ENCODE data around the gene AK4.

AK4 gene

GRCh38 chr1:65177457-65177856, 29.5 kb downstream of the AK4 start:
- no peak for DNase-seq

- DNase-seq = no peak
Measured at GRCh38 chr1:65178235-65178634, 30.2 kb downstream of the AK4 start.

DNA sequence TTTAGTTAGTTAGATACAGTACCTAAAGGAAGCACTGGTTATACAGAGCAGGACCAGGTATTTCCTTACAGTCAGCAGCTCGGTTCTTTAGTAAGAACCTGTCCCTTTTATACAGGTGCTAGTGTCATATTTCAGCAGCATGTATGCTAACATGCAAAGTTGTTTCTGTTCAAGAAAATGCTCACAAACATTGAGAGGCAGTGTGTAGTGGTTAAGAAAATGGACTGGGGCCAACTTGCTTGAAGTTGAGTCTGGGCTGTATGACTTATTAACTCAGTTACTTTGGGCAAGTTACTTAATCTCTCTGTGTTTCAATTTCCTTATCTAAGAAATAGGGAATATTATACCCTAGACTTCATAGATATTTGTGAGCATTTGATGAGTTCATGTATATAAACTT, 31.1 kb downstream of the AK4 start:
- no peak for DNase-seq

- DNase-seq = no peak
Measured at GRCh38 chr1:65180977-65181376, 33.0 kb downstream of the AK4 start.

- no peak for DNase-seq
Measured at GRCh38 chr1:65182658-65183268, 34.8 kb downstream of the AK4 start.

DNA sequence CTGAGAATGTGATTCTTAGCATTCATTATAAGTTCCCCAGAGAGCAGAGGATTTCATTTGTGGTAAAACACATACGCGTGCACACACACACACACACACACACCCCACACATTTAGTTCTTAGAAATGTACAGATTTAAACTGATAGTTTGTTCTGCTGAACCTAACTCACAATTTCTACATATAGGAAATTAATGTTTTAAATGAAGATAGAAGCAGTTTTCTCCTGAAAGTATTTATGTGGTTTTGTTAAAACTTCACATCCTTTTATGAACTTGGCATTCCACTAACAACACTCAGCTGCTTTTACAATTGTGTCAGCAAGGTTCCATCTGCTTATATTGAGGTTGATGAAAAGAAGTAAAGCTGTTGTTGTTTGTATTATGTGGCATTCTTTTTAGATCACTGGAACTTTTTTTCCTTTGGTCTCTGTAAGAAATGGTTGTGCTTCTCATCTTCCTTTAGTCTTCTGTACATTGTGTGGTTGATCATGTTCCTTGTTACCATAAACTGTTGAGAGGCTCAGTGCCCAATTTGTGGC, 41.6 kb downstream of the AK4 start:
- no peak for DNase-seq

DNA sequence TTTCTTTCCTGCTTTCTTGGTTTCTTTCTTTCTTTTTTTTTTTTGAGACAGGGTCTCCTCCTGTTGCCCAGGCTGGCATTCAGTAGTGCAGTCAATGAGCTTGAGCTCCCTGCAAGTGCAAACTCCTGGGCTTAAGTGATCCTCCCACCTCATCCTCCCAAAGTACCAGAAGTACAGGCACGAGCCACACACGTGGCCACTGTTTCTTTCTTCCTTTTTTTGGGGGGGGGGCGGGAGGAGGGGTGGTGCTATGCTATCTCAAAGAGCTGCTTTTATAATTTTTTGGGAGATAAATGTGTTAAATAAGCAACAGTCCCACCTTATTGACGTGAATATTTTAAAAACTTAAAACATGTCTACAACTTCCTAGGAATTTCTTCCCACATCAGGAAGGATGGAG, 42.2 kb downstream of the AK4 start:
- no peak for DNase-seq

DNA sequence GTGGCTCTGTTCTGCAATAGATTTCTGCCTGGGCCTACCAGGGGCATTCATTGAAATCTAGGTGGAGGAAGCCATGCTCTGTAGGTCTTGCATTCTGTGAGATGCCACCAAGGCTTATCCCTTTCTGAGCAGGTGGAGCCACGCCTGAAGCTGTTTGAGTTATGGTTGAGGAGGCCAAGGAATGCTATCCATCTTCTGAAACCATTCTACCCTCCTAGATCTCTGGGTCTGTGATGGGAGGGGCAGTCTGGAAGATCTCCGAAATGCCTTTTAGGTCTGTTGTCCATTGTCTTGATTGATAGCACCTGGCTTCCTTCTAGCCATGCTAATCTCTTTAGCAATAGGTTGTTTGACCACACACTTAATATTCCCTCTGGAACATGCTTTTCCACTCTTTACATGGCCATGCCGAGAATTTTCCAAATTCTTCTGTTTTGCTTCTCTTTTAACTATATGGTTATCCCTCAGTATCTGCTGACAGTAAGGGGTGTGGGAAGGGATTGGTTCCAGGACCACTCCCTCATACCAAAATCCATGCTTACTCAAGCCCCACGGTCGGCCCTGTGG, 45.2 kb downstream of the AK4 start:
- no peak for DNase-seq

- no peak for DNase-seq
Measured at GRCh38 chr1:65195495-65196417, 47.8 kb downstream of the AK4 start.

DNA sequence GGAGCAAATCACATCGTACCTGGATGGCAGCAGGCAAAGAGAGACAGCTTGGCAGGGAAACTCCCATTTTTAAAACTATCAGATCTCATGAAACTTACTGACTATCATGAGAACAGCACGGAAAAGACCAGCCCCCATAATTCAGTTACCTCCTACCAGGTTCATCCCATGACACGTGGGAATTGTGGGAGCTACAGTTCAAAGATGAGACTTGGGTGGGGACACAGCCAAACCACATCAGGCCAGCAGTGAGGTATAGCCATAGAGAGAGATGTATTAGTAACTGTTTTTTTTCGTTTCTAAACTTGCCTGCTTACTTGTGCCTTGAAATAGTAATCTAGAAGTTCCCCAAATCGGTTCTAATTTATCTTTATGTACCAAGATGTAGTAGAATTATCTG, 48.9 kb downstream of the AK4 start:
- no peak for DNase-seq

- no peak for DNase-seq
Measured at GRCh38 chr1:65197636-65198035, 49.6 kb downstream of the AK4 start.

- DNase-seq = no peak
Measured at GRCh38 chr1:65198096-65198495, 50.1 kb downstream of the AK4 start.

DNA sequence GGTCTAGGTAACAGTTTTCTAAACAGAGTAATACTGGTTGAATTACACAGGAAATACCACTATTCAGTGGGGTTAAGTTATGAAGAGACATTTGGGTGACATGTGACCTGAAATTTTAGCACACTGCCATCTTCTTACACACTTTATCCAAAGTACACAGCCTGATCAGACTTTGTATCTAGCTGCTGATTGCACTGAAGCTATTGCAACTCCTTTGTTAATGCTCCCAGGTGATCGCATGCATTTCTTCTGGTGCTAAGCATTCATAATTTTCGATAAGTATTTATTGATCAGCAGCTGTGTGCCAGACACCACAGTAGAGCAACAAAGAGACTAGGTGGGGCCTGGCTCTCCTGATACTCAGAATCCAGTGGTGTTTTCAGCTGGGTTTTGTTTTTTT, 52.4 kb downstream of the AK4 start:
- DNase-seq = no peak

DNA sequence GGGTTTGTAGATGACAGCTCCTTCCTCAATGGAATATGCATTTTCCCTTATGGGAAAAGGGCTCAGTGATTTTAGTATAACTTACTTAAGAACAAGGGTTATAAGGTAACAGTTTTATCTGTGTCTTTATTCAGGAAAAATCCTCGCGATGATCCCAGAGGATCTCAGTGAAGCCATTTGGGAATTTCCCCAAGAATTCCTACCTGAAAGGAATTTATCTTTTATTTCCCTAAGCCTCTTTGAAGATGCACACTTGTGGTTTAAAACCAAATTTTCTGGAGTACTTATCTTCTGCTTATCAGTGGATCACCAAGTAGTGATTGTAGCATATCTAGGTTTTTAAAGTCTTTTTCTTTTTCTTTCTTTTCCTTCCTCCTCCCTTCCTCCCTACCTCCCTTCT, 58.8 kb downstream of the AK4 start:
- DNase-seq = no peak

DNA sequence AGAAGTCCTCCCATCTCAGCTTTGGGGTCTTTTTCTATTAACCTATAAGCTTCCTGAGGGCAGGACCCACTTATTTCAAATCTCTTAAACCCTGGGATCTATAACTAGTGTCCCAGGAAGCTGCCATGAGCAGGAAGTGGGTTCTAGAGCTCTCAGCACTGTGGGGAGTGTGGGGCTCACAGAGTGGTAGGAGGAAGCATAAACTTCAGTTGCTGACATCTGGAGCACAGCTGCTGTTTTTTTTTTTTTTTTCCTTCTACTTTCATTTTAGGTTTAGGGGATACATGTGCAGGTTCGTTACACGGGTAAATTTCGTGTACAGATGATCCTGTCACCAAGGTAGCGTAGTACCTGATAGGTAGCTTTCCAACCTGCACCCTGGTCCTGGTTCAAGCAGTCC, 59.3 kb downstream of the AK4 start:
- no peak for DNase-seq

DNA sequence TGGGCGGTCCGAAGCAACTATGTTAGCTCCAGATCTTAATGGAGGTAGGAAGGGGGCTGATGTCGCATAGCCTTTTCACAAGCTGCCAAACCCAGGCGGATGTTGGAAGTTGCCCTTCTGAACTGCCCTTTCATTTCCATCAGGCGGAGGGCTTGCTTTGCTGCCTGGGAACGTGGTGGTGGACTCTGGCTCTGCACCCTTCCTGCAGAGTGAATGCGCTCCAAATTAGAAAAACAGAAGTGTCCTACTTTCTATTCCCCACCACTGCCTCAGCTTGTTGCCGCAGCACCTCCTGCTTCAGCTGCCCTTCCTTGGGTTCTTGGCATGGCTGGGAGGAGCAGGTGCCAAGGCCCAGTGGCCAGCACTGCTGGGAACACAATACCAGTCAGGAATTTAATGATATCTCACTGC, 60.6 kb downstream of the AK4 start:
- DNase-seq = no peak

DNA sequence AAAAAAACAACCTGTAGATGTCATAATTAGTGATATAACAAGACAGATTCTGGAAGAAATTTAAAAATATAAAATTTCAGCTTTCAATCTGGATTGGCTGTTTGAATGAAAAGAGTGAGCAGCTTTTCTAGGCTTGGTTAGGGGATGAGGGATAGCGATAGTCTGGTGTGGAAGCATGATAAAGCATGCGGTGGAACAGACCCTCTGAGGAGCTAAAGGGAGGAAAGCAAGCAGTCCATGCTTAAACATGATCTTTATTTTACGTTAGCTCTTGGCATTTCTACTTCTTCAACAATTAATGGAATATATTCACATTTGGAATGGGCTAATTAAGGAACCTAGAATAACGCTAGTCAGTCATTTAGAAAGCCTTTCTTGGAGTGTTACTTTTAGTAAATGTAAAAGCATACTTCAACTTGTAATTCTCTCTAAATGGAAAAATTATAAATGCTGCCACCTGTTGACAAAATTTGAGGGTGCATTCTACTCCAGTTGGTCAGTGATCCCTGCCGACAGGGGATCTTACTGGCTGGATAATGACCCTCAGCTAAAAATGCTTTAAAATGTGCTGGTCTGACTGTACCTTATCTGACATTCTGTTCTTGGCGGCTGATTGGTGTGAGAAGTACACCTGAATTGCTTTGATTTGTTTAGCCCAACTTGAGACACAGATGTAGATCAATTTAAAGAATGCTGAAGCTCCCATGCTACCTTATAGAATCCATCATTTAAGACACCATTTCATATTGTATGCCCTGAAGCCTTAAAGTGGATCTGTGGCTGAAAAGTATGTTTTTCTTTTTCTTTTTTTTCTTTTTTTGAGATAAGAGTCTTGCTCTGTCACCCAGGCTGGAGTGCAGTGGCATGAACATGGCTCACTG, 61.2 kb downstream of the AK4 start:
- DNase-seq = peak in 1 of 2 donors; percentile 35

GRCh38 chr1:65210325-65210724, 62.3 kb downstream of the AK4 start:
- no peak for DNase-seq

DNA sequence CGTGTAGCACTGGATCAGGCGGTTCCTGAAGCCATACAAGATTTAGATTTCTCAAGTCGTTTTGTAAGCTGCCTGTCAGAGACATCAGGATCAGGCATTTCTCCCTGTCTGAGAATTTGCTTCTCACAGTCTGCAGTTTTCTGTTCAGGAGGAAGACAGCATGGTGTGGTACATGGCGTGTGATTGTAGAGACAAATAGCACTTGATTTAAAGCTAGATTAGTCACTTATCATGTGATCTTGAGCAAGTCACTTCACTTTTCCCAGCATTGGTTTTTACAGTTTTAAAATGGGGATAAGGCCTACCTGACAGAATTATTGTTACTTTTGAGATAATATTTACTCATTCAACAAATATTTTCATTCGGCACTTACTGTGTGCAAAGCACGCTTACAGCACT, 63.3 kb downstream of the AK4 start:
- DNase-seq = no peak

DNA sequence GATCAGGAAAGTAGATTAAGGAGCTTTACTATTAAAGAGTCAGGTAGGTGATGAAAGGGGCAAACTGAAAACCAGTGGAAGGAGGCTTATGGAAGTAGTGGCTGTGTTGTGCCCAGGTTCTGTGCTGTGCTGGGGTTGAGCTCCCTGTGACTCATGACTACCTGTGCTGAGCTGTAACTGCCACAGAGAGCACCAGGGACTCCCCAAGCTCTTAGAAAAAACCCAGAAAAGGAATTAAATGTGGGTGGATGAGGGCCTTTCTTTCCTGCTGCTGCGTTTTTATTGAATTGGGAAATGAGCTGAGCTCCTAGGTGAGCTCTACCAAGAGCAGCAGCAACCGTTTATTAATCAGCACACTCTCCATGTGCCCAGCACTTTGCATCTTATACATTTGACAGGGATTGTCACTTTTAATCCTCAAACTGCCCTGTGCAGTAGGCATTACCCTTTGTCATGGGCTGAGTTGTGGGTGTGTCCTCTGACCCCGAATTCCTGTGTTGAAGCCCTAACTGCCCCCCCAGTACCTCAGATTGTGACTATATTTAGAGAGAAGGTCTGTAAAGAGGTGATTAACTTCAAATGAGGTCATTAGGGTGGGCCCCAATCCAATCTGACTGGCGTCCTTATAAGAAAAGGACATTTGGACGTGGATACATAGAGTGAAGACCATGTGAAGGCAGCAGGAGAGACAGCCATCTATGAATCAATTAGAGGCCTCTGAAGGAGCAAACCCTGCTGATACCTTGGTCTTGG, 65.4 kb downstream of the AK4 start:
- no peak for DNase-seq

DNA sequence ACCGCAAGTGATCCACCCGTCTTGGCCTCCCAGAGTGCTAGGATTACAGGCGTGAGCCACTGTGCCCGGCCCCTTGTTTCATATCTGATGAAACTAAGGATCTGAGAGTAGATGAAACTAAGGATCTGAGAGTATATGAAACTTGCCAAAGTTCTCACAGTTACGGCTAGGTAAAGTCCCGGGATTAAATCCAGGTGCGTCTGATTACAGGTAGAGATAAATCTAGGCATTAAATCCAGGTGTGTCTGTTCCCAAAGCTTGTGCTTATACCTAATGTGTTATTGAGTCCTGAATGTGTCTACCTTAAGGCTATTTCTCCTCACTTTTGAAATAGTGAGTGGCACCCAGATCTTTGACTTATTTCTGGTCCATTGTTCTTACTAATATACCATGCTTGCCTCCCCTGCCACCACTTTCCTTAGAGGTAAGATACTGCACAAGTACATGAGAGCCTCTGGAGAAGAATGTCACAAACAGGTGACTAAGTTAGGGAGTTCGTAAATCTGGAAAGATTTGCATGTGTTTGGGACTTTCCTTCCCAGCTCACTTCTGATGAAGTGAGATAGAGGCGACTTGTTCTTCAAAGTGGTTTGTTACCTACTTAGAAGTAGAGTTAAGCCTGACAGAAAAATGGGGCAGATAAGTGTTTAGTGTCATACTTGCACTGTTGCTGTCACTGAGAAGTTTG, 66.5 kb downstream of the AK4 start:
- no peak for DNase-seq

DNA sequence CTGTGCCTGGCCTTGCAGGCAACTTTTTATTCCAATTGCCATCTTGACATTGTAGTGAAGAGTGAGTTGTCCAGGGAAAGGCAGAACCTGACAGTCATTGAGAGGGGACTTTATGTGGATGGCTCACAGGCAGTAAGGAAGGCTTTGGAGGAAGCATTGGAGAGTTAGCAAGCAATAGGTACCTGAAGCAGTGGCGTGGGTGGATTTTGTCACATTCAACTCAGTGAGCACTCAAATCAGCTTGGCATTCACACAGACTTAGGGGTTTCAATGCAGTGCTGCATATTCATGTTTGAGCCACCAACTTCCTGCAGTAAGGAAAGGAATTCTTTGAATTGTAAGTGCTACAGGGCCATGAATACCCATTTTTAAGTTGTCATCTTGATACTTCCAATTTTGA, 69.0 kb downstream of the AK4 start:
- DNase-seq = no peak

Data from CD4-positive, alpha-beta T cell treated with Interferon alpha-2 for 1 hour (primary cell).